Lower lobe of right lung (tissue), 2 donors: ENCODE measurements around the gene C1orf167. TPM values are rescaled to one million over a fixed set of nuclear protein-coding genes. Genes with fewer than 3 reads are reported as not detected.
A peak's percentile ranks its signal among the peaks of the same experiment; 100 is the strongest.

Source experiments
- ATAC-seq, 2 donors: fragments of 200-7000 bp; cut with Tn5 transposase; one replicate each; pipeline ENCODE4 v1.9.1; 2020 to 2022; ENCODE audit warnings: mild to moderate bottlenecking in 2 of 2, moderate library complexity in 2 of 2
- DNase-seq: peaks from one replicate; pipeline ENCODE4 v3.0.0-alpha.2; 2020
- H3K27ac ChIP-seq: fragments of 200-600 bp; one replicate; pipeline ENCODE4 v1.8.0; 2022
- H3K27me3 ChIP-seq: fragments of 200-600 bp; one replicate; pipeline ENCODE4 v1.8.0; 2022; ENCODE audit warnings: low read depth
- H3K36me3 ChIP-seq: fragments of 200-600 bp; one replicate; pipeline ENCODE4 v1.8.0; 2022; ENCODE audit warnings: mild to moderate bottlenecking
- H3K4me1 ChIP-seq: fragments of 200-600 bp; one replicate; pipeline ENCODE4 v1.8.0; 2022
- H3K4me3 ChIP-seq: fragments of 200-600 bp; one replicate; pipeline ENCODE4 v1.8.0; 2022; ENCODE audit warnings: mild to moderate bottlenecking
- H3K9me3 ChIP-seq: fragments of 200-600 bp; one replicate; pipeline ENCODE4 v1.8.0; 2022
- intact Hi-C: fragments of 100-400 bp; cut with DNase I; formaldehyde crosslinking; loops from one replicate; pipeline ENCODE4 v1.11.0; 2022
- total RNA-seq: library from RNA; stranded (reverse); fragmentation: NEBNext Ultra II Directional; extraction: Animal tissue kit (Norgen Biotek cat#: 25700); gene quantifications from one replicate; pipeline ENCODE4 v1.2.1, GENCODE V29; 2021
- TF ChIP-seq, protein P1 (sequence below): fragments of 200-600 bp; IDR thresholded peaks from one replicate; pipeline ENCODE4 v1.8.0; 2022; ENCODE audit warnings: antibody characterized with exemption, mild to moderate bottlenecking
- donor health status: DM: no; HTN: yes; CAD: no; lungs with severe emphysema.

C1orf167 gene
- total RNA-seq, 1 donor from 2014 or later, result 2.2 TPM

DNA sequence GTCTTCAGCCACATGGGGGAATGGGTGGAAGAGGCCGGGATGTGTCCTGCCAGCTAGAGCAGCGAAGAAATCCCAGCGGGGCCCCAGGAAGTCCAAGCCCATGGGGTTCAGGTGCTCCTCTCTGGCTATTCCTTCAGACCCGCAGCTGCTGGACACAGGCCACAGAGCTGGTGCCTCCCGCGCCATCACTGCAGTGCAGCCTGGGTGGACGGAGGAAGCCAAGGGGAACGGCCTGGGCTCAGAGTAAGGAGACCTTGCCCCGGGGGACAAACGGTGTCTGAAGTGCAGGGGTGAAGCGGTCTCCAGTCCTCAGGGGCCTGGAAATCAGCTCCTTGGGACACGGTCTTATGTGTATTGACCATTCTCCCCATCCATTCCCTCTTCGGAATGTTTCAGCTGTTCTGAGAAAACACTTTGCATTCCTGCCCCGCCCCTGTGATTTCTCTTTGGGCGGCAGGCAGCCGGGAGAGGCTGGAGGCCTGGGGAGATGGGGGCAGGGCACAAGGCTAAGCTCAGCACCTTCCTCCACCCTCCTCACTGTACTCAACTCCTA is 25.3 kb downstream of the C1orf167 start:
- Histone ChIP-seq H3K4me3 (peak overlapping the region; percentile 18), H3K36me3 (peaks cover 23% of the 10 kb centered on the region), H3K27me3 (no peaks in the 10 kb centered on the region), H3K27ac (peak overlapping the region; percentile 93), H3K9me3 (no peaks in the 10 kb centered on the region), H3K4me1 (peaks cover 82% of the 10 kb centered on the region)
- intact Hi-C loops, result no loop called here
- TF ChIP-seq, protein P1, sequence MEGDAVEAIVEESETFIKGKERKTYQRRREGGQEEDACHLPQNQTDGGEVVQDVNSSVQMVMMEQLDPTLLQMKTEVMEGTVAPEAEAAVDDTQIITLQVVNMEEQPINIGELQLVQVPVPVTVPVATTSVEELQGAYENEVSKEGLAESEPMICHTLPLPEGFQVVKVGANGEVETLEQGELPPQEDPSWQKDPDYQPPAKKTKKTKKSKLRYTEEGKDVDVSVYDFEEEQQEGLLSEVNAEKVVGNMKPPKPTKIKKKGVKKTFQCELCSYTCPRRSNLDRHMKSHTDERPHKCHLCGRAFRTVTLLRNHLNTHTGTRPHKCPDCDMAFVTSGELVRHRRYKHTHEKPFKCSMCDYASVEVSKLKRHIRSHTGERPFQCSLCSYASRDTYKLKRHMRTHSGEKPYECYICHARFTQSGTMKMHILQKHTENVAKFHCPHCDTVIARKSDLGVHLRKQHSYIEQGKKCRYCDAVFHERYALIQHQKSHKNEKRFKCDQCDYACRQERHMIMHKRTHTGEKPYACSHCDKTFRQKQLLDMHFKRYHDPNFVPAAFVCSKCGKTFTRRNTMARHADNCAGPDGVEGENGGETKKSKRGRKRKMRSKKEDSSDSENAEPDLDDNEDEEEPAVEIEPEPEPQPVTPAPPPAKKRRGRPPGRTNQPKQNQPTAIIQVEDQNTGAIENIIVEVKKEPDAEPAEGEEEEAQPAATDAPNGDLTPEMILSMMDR, result no peak
- DNase-seq, result peak; percentile 84
- ATAC-seq, result peak; percentile 75 to 79

DNA sequence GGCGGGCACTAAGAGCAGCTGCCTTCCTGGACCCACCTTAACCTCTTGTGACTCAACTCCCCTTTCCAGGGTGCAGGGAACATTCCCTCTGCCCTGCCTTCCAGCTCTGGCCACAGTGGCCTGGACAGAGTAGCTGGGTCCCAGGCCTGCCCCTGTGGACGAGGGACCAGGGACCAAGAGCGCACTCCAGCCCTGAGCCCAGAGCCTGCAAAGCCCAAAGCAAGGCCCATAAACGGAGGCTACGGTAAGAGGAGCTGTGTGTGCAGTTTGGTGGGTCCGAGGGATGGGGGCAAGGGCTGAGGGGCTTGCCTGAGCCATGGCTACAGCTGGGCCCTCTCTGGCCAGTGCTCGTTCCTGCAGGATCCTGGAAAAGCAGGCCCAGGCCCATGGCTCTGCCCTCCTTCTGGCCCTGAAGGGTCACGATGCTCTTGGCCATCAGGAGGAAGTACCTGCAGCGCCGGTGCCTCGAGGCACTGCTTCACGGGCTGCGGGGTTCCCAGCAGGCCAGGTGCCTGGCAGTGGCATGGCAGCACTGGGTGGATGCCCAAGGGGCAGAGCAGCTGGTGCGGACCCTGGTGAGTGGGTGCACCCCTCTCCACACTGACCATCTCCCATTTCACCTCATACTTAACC is 25.9 kb downstream of the C1orf167 start:
- Histone ChIP-seq H3K4me3 (peak overlapping the region; percentile 18), H3K36me3 (peaks cover 29% of the 10 kb centered on the region), H3K9me3 (no peaks in the 10 kb centered on the region), H3K27ac (peak overlapping the region; percentile 93), H3K27me3 (no peaks in the 10 kb centered on the region), H3K4me1 (peaks cover 88% of the 10 kb centered on the region)
- intact Hi-C loops, result no loop called here
- no peak for DNase-seq
- ATAC-seq, result no peak
- TF ChIP-seq, protein P1, result no peak

DNA sequence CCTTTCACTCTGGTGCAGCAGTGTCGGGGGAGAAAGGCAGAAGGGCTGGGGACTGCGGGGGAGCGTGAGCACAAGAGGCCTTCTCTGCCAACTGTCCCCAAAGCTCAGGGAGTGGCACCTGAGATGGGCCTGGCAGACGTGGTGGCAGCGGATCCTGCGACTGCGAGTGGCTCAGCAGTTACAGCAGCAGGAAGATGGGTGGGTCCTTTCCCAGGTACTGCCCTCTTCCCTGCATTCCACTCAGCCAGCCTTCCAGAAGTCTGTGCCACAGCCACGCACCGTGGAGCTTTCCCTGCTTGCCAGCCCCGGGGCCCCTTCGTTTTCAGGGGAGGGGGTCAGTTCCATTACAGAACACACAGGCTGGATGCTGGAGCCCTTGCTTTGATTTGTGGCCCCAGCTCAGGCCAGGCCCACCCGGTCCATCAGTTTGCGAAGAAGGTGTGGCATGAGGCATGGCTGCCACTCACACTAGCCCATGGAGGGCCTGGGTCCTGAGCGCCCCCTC is 26.6 kb downstream of the C1orf167 start:
- peak overlapping the region; percentile 93 for H3K27ac ChIP-seq
- peak overlapping the region; percentile 18 for H3K4me3 ChIP-seq
- DNase-seq (peak; percentile 58), ATAC-seq (peak; percentile 22 to 53)
- TF ChIP-seq, protein P1, result no peak
- peaks cover 89% of the 10 kb centered on the region for H3K4me1 ChIP-seq
- no peaks in the 10 kb centered on the region for H3K27me3 ChIP-seq
- intact Hi-C loops, result no loop called here
- no peaks in the 10 kb centered on the region for H3K9me3 ChIP-seq
- H3K36me3 ChIP-seq, result peaks cover 36% of the 10 kb centered on the region

DNA sequence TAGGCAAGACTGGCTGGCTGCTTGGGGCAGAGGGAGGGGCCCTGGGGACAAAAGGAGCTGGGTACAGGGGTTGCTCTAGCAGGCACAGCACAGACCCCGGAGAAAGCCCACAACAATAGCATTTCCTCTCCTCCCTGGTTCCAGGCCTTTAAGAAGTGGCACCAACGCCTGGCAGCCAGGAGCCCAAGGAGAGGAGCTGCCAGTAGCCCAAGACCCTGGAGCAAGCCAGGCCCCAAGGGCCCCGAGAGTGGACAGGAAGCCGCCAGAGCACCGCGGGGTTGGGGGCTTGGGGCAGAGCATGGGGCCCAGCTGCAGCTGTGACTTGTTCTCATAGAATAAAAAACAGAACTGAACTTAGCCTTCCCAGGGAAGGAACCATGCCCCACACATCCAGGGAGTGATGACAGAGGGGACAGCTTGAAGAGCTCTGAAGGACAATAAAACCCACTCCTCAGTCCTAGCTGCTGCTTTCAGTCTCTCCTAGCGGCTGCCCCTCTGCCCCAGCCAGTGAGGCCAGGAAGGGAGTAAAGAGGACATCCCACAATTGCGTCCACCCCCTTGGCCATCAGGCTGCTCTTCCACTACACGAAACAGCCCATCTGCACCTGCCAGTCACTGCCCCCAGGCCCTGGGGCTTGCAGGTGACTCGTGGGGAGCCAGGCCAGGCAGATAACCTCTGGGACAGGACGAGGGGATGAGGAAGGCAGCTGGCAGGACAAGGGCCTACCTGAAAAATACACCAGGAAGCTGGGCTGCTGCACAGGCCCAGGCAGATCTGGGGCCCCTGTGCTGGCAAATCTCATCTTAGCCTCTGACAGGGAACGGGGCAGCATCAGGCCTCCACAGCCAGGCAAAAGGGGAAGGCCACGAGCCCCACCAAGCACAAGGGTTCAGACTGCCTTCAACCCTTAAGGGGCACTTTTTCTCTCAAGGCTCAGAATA is 27.4 kb downstream of the C1orf167 start:
- H3K36me3 ChIP-seq, result peaks cover 44% of the 10 kb centered on the region
- DNase-seq, result no peak
- TF ChIP-seq, protein P1, result no peak
- intact Hi-C loops, result no loop called here
- no peak for ATAC-seq
- H3K4me1 ChIP-seq, result peaks cover 86% of the 10 kb centered on the region
- H3K27ac ChIP-seq, result peak overlapping the region; percentile 93
- no peaks in the 10 kb centered on the region for H3K27me3 ChIP-seq
- no peaks in the 10 kb centered on the region for H3K9me3 ChIP-seq
- H3K4me3 ChIP-seq, result peak overlapping the region; percentile 5

DNA sequence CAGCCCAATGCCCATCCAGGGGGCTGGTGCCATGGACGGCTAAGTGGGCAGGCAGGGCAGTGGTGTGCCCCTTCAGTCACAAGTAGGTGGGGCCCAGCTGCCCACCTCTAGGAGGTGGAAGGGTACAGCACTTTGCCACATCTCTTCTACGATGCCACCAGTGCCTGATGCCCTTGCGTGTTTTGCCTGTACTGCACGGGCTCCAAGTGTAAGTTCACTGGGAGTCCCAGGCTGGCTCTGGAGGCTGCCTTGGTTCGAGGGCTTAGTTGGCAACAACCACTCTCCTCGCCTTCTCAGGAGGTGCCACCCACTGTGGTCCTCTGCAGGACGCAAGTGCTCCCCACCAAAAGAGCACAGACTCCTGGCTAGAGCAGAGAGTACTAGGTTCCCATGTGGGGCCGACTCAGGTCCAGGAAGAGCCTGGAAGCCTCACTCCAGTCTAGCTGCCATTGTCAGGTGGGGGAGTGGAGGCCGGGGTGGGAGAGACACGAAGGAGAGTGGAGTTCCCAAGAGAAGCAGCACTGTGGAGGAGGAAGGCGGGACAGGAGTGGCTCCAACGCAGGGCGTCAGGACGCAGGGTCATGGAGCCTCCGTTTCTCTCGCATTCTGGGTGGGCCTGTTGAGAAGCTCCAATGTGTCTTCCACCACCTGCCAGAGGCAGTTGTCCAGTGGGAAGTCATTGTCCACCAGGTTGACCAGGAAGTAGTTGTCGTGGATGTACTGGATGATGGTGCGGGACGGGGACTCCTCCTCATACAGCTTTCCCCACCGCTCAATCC is 28.3 kb downstream of the C1orf167 start:
- Histone ChIP-seq H3K4me1 (peaks cover 77% of the 10 kb centered on the region), H3K4me3 (no peak overlapping the region), H3K27ac (peak overlapping the region; percentile 93), H3K9me3 (no peaks in the 10 kb centered on the region), H3K27me3 (no peaks in the 10 kb centered on the region), H3K36me3 (peaks cover 52% of the 10 kb centered on the region)
- ATAC-seq, result no peak
- intact Hi-C loops, result no loop called here
- no peak for DNase-seq
- TF ChIP-seq, protein P1, result no peak
